ENCODE measurements around the gene PRMT9. TPM values are rescaled to one million over a fixed set of nuclear protein-coding genes. Genes with fewer than 3 reads are reported as not detected.
A peak's percentile ranks its signal among the peaks of the same experiment; 100 is the strongest.

The PRMT9 gene
- total and polyA plus RNA-seq, 9 of the 15 experiments (the other 6 are each of a cell fraction or from before 2014, with no cell fraction given): 3.5 to 15.6 (median 7.2) TPM

DNA sequence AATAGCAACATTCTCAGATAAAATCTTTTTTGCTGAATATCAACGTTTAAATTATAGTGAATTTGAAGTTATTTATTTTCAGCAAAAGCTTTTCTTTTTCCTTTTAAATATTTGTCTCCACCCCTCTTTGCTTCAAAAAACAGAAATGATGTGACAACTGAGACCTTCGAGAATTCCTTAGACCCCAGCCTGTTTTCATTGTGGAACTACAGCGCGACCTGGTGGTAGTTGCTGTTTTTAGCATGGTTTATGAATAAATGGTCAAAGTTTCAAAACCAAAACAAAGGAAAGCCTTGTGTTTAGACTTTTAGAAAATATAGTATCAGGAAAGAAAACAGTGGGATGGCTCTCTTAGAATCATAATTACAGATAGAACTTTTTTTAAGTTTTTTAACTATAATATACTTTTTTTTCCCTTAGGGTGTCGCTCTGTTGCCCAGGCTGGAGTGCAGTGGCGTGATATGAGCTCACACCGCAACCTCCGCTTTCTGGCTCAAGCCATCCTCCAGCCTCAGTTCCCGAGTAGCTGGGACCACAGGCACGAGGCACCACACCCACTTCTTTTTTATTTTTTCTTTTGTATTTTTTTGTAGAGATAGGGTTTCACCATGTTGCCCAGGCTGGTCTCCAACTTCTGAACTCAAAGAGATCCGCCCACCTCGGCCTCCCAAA is 93.6 kb downstream of the PRMT9 start (continued):
- TF ChIP-seq, protein P1, sequence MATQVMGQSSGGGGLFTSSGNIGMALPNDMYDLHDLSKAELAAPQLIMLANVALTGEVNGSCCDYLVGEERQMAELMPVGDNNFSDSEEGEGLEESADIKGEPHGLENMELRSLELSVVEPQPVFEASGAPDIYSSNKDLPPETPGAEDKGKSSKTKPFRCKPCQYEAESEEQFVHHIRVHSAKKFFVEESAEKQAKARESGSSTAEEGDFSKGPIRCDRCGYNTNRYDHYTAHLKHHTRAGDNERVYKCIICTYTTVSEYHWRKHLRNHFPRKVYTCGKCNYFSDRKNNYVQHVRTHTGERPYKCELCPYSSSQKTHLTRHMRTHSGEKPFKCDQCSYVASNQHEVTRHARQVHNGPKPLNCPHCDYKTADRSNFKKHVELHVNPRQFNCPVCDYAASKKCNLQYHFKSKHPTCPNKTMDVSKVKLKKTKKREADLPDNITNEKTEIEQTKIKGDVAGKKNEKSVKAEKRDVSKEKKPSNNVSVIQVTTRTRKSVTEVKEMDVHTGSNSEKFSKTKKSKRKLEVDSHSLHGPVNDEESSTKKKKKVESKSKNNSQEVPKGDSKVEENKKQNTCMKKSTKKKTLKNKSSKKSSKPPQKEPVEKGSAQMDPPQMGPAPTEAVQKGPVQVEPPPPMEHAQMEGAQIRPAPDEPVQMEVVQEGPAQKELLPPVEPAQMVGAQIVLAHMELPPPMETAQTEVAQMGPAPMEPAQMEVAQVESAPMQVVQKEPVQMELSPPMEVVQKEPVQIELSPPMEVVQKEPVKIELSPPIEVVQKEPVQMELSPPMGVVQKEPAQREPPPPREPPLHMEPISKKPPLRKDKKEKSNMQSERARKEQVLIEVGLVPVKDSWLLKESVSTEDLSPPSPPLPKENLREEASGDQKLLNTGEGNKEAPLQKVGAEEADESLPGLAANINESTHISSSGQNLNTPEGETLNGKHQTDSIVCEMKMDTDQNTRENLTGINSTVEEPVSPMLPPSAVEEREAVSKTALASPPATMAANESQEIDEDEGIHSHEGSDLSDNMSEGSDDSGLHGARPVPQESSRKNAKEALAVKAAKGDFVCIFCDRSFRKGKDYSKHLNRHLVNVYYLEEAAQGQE (IDR thresholded peaks at IDR 0.05; ENCODE audit: borderline replicate concordance): peak; percentile 64; the same call in 1 of the 2 replicates
- TF ChIP-seq, protein P1 (CRISPR knock-in tag; IDR thresholded peaks at IDR 0.05; ENCODE audit: low read depth): no peak
- TF ChIP-seq, protein P2, sequence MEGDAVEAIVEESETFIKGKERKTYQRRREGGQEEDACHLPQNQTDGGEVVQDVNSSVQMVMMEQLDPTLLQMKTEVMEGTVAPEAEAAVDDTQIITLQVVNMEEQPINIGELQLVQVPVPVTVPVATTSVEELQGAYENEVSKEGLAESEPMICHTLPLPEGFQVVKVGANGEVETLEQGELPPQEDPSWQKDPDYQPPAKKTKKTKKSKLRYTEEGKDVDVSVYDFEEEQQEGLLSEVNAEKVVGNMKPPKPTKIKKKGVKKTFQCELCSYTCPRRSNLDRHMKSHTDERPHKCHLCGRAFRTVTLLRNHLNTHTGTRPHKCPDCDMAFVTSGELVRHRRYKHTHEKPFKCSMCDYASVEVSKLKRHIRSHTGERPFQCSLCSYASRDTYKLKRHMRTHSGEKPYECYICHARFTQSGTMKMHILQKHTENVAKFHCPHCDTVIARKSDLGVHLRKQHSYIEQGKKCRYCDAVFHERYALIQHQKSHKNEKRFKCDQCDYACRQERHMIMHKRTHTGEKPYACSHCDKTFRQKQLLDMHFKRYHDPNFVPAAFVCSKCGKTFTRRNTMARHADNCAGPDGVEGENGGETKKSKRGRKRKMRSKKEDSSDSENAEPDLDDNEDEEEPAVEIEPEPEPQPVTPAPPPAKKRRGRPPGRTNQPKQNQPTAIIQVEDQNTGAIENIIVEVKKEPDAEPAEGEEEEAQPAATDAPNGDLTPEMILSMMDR (IDR thresholded peaks at IDR 0.05 in 2 of 3, conservative IDR thresholded peaks at IDR 0.05 in 1 of 3; ENCODE audit: insufficient read depth in 2 of 3, low read depth in 1 of 3, low read length in 3 of 3): peak; percentile 63 to 80 (median 70)
- TF ChIP-seq SOX6 (IDR thresholded peaks at IDR 0.05): no peak
- TF ChIP-seq, protein P3, sequence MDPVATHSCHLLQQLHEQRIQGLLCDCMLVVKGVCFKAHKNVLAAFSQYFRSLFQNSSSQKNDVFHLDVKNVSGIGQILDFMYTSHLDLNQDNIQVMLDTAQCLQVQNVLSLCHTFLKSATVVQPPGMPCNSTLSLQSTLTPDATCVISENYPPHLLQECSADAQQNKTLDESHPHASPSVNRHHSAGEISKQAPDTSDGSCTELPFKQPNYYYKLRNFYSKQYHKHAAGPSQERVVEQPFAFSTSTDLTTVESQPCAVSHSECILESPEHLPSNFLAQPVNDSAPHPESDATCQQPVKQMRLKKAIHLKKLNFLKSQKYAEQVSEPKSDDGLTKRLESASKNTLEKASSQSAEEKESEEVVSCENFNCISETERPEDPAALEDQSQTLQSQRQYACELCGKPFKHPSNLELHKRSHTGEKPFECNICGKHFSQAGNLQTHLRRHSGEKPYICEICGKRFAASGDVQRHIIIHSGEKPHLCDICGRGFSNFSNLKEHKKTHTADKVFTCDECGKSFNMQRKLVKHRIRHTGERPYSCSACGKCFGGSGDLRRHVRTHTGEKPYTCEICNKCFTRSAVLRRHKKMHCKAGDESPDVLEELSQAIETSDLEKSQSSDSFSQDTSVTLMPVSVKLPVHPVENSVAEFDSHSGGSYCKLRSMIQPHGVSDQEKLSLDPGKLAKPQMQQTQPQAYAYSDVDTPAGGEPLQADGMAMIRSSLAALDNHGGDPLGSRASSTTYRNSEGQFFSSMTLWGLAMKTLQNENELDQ (CRISPR knock-in tag; IDR thresholded peaks at IDR 0.05; ENCODE audit: borderline replicate concordance): no peak
- no peak for TF ChIP-seq MIER1 (IDR thresholded peaks at IDR 0.05; ENCODE audit: low read depth)
- no peak for TF ChIP-seq GABPB1 (CRISPR knock-in tag; IDR thresholded peaks at IDR 0.05)
- TF ChIP-seq ZNF146 (CRISPR knock-in tag; IDR thresholded peaks at IDR 0.05; ENCODE audit: unreplicated experiment): no peak
- no peak for TF ChIP-seq THRAP3 (IDR thresholded peaks at IDR 0.05; ENCODE audit: borderline replicate concordance)

All from K562 (cell line).